ENCODE measurements around the gene CYP24A1.

DNA sequence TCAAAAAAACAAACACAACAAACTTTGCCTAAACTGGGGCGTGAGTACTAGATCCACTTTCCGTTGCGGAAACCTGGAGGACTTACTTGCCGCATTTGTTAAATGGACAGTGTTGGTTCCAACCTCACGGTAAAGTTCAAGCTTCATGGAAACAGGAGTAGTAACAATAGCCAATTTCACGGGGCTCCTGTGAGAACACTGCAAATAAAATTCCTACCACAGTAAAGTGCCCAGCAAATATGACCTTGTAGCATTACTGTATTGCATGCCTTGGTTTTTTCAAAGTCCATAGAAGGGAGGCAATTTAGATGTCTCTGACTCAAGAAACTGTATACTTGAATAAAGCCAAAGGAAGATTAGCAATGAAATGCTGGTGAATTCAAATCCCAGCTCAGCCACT, 3.6 kb upstream of the CYP24A1 start:
- TF ChIP-seq CTCF (IDR thresholded peaks at IDR 0.05; ENCODE audit: low read depth, low read length, poor library complexity, severe bottlenecking), result no peak
- TF ChIP-seq EZH2phosphoT487 (IDR thresholded peaks at IDR 0.05; ENCODE audit: borderline replicate concordance, low read length), result no peak
